Gastroesophageal sphincter (tissue), 4 donors: ENCODE data around the gene NBAS. TPM values are rescaled to one million over a fixed set of nuclear protein-coding genes. Genes with fewer than 3 reads are reported as not detected.
"Not testable (repeated sequence)": the region's sequence is repeated elsewhere in the genome, so short reads cannot be mapped to it uniquely, and the experiment has no call there.

Experiments
- ATAC-seq: fragments of 150-250 bp; one replicate; pipeline ENCODE4 v1.9.1; 2016; ENCODE audit warnings: mild to moderate bottlenecking, moderate library complexity
- H3K27ac ChIP-seq, 4 donors: fragments of 200-600 bp; sonication (generic) in 3 of 4; 1 replicate in 3 of 4; 2 replicates in 1 of 4; pipeline ENCODE4 v1.5.1; 2016 to 2019
- H3K27me3 ChIP-seq: fragments of 200-600 bp; sonication (generic); one replicate; pipeline ENCODE4 v1.5.1; 2019
- H3K36me3 ChIP-seq, 2 donors: fragments of 200-600 bp; sonication (generic); one replicate each; pipeline ENCODE4 v1.5.1; 2019; ENCODE audit warnings: control low read depth in 1 of 2
- H3K4me1 ChIP-seq, 3 donors: fragments of 200-600 bp; sonication (generic); 1 replicate in 2 of 3; 2 replicates in 1 of 3; pipeline ENCODE4 v1.5.1; 2016 to 2019; ENCODE audit warnings: control low read depth in 2 of 3
- H3K4me3 ChIP-seq, 2 donors: fragments of 200-600 bp; sonication (generic); one replicate each; pipeline ENCODE4 v1.5.1; 2019; ENCODE audit warnings: mild to moderate bottlenecking in 1 of 2, moderate library complexity in 1 of 2
- H3K9me3 ChIP-seq, 3 donors: fragments of 200-600 bp; sonication (generic); one replicate each; pipeline ENCODE4 v1.5.1; 2017 to 2019; ENCODE audit warnings: control low read depth in 2 of 3
- CTCF ChIP-seq, 4 experiments: fragments of 200-600 bp in 2 of 4; fragments of 450-650 bp in 2 of 4; sonication (generic) in 1 of 4; IDR thresholded peaks; one replicate each; pipeline ENCODE4 v1.5.1; 2017 to 2019; ENCODE audit warnings: antibody characterized with exemption in 4 of 4, mild to moderate bottlenecking in 2 of 4, moderate library complexity in 2 of 4
- EP300 ChIP-seq: sonication (generic); formaldehyde crosslinking; IDR thresholded peaks from one replicate; pipeline ENCODE4 v1.6.1; 2017; ENCODE audit warnings: antibody characterized with exemption, mild to moderate bottlenecking
- POLR2A ChIP-seq, 2 donors: fragments of 450-650 bp; IDR thresholded peaks; one replicate each; pipeline ENCODE4 v1.6.1; 2017; ENCODE audit warnings: antibody characterized with exemption in 2 of 2, mild to moderate bottlenecking in 2 of 2, moderate library complexity in 1 of 2
- POLR2AphosphoS5 ChIP-seq: sonication (generic); formaldehyde crosslinking; IDR thresholded peaks from one replicate; pipeline ENCODE4 v1.6.1; 2017; ENCODE audit warnings: antibody characterized with exemption
- WGBS, 2 donors: methylation state at CpG; one replicate each; pipeline ENCODE4 v1.1.5; 2018; ENCODE audit warnings: low coverage in 1 of 2; 5-methylcytosine and 5-hydroxymethylcytosine counted together
- total RNA-seq, 4 donors: library from RNA; depleted of rRNA; stranded (reverse); fragments of >200 nt; gene quantifications; one replicate each; pipeline ENCODE4 v1.1.0, GENCODE V29; 2016

The NBAS gene
- total RNA-seq, 4 donors from 2014 or later, result 34.9 to 50.9 (median 40.4) TPM

GRCh38 chr2:15412309-15412708 lies 148.8 kb downstream of the NBAS start:
- no peak for ATAC-seq

GRCh38 chr2:15410884-15411283 lies 150.2 kb downstream of the NBAS start:
- H3K4me3 ChIP-seq, result no peak overlapping the region
- peaks cover 0 to 73% of the 10 kb centered on the region in 2 donors for H3K36me3 ChIP-seq
- no peak for ATAC-seq
- WGBS, 2 donors, result 93 to 98% methylated on average over 5 to 8 of the region's 9 CpGs
- TF ChIP-seq POLR2A (IDR thresholded peaks at IDR 0.05), result no peak
- TF ChIP-seq CTCF (IDR thresholded peaks at IDR 0.05), result no peak
- no peak for TF ChIP-seq POLR2AphosphoS5
- TF ChIP-seq EP300, result no peak
- no peaks in the 10 kb centered on the region for H3K4me1 ChIP-seq
- H3K27ac ChIP-seq, result no peak overlapping the region
- no peaks in the 10 kb centered on the region for H3K9me3 ChIP-seq
- no peaks in the 10 kb centered on the region for H3K27me3 ChIP-seq

More at GRCh38 chr2:15412309-15412708, 148.8 kb downstream of the NBAS start:
- Histone ChIP-seq H3K9me3 (no peaks in the 10 kb centered on the region), H3K27ac (no peak overlapping the region), H3K27me3 (no peaks in the 10 kb centered on the region), H3K4me1 (no peaks in the 10 kb centered on the region), H3K36me3 (peaks cover 0 to 87% of the 10 kb centered on the region in 2 donors), H3K4me3 (no peak overlapping the region)
- 96 to 98% methylated on average over 3 of the region's 3 CpGs for WGBS, 2 donors
- TF ChIP-seq EP300, result no peak
- TF ChIP-seq CTCF (IDR thresholded peaks at IDR 0.05), result no peak
- no peak for TF ChIP-seq POLR2AphosphoS5
- TF ChIP-seq POLR2A (IDR thresholded peaks at IDR 0.05), result no peak

- Histone ChIP-seq H3K4me3 (no peak overlapping the region), H3K4me1 (no peaks in the 10 kb centered on the region), H3K9me3 (no peaks in the 10 kb centered on the region), H3K27me3 (no peaks in the 10 kb centered on the region), H3K36me3 (peaks cover 0 to 58% of the 10 kb centered on the region in 2 donors), H3K27ac (no peak overlapping the region)
- no peak for ATAC-seq
- TF ChIP-seq POLR2A (IDR thresholded peaks at IDR 0.05) (no peak), POLR2AphosphoS5 (no peak), EP300 (no peak), CTCF (IDR thresholded peaks at IDR 0.05) (no peak)
- 90 to 98% methylated on average over 3 of the region's 3 CpGs for WGBS, 2 donors
These were observed 152.4 kb downstream of the NBAS start for GRCh38 chr2:15408759-15409158.

GRCh38 chr2:15407666-15408065 lies 153.5 kb downstream of the NBAS start:
- peaks cover 0 to 47% of the 10 kb centered on the region in 2 donors for H3K36me3 ChIP-seq
- no peaks in the 10 kb centered on the region for H3K9me3 ChIP-seq
- no peak for ATAC-seq
- no peaks in the 10 kb centered on the region for H3K4me1 ChIP-seq
- H3K4me3 ChIP-seq, result no peak overlapping the region
- WGBS, 2 donors, result 87 to 88% methylated on average over 1 of the region's 1 CpG
- no peak for TF ChIP-seq CTCF (IDR thresholded peaks at IDR 0.05)
- no peak for TF ChIP-seq POLR2A (IDR thresholded peaks at IDR 0.05)
- TF ChIP-seq POLR2AphosphoS5, result no peak
- no peak for TF ChIP-seq EP300
- H3K27ac ChIP-seq, result no peak overlapping the region
- no peaks in the 10 kb centered on the region for H3K27me3 ChIP-seq

GRCh38 chr2:15404511-15404910 lies 156.6 kb downstream of the NBAS start:
- peaks cover 0 to 30% of the 10 kb centered on the region in 2 donors for H3K36me3 ChIP-seq
- H3K27me3 ChIP-seq, H3K9me3 ChIP-seq, ATAC-seq, H3K27ac ChIP-seq, H3K4me1 ChIP-seq, H3K4me3 ChIP-seq: not testable (repeated sequence)
- 89 to 100% methylated on average over 3 to 9 of the region's 9 CpGs for WGBS, 2 donors
